Fibroblast of lung (primary cell): ENCODE results near the gene WDR88. TPM values are rescaled to one million over a fixed set of nuclear protein-coding genes. Genes with fewer than 3 reads are reported as not detected.

Experiments used
- DNase-seq, 2 donors: peaks; one replicate each; pipeline versions ENCODE4 v3.0.0 to v3.0.0-alpha.2; 2010; ENCODE audit warnings: low read depth in 2 of 2
- H2AFZ ChIP-seq: 2 replicates; pipeline ENCODE4 v1.5.1; 2012; ENCODE audit warnings: low read length, control low read depth, inconsistent platforms
- H3K27ac ChIP-seq: 2 replicates; pipeline ENCODE4 v1.5.1; 2011; ENCODE audit warnings: low read length, control low read depth; ENCODE audit not compliant: insufficient read depth
- H3K27me3 ChIP-seq: 2 replicates; pipeline ENCODE4 v1.5.1; 2011; ENCODE audit warnings: mild to moderate bottlenecking, low read length; ENCODE audit not compliant: control insufficient read depth, insufficient read depth
- H3K36me3 ChIP-seq: 2 replicates; pipeline ENCODE4 v1.5.1; 2011; ENCODE audit warnings: low read length; ENCODE audit not compliant: control insufficient read depth, insufficient read depth
- H3K4me1 ChIP-seq: 2 replicates; pipeline ENCODE4 v1.5.1; 2011; ENCODE audit warnings: low read length; ENCODE audit not compliant: control insufficient read depth, insufficient read depth; ENCODE audit errors: extremely low read depth
- H3K4me2 ChIP-seq: 2 replicates; pipeline ENCODE4 v1.5.1; 2011; ENCODE audit warnings: low read length, control low read depth; ENCODE audit not compliant: insufficient read depth; ENCODE audit errors: extremely low read depth
- H3K4me3 ChIP-seq, 4 experiments: fragments of 200-600 bp in 1 of 4; sonication (generic) in 1 of 4; replicated peaks in 1 of 4; 2 replicates each; pipeline ENCODE4 v1.5.1; 2011 to 2016; ENCODE audit warnings: low read length in 4 of 4, low read depth in 3 of 4, mild to moderate bottlenecking in 3 of 4, control low read depth in 2 of 4, inconsistent platforms in 1 of 4, mixed read lengths in 1 of 4; ENCODE audit not compliant: insufficient read depth in 1 of 4; ENCODE audit errors: control extremely low read depth in 1 of 4
- H3K79me2 ChIP-seq: 2 replicates; pipeline ENCODE4 v1.5.1; 2012; ENCODE audit warnings: mild to moderate bottlenecking, low read length, inconsistent platforms; ENCODE audit not compliant: control insufficient read depth, insufficient read depth
- H3K9ac ChIP-seq: 2 replicates; pipeline ENCODE4 v1.5.1; 2011; ENCODE audit warnings: mild to moderate bottlenecking, low read length, control low read depth; ENCODE audit not compliant: insufficient read depth
- H3K9me3 ChIP-seq: 2 replicates; pipeline ENCODE4 v1.5.1; 2012; ENCODE audit warnings: low read depth, low read length; ENCODE audit not compliant: control insufficient read depth, insufficient read depth
- H4K20me1 ChIP-seq: 2 replicates; pipeline ENCODE4 v1.5.1; 2011; ENCODE audit warnings: low read length; ENCODE audit not compliant: control insufficient read depth, insufficient read depth; ENCODE audit errors: extremely low read depth
- EZH2 ChIP-seq: IDR thresholded peaks from 2 replicates; pipeline ENCODE4 v1.5.1; 2012; ENCODE audit warnings: low read length, control low read depth, mild to moderate bottlenecking; ENCODE audit errors: missing control alignments
- polyA plus RNA-seq, 2 donors: library from polyadenylated mRNA; depleted of rRNA in 1 of 2; stranded (reverse) in 1 of 2; unstranded in 1 of 2; fragments of >200 nt; gene quantifications; 2 replicates each; pipeline ENCODE4 v1.2.1, GENCODE V29; 2011 to 2012; ENCODE audit warnings: missing spikeins in 1 of 2
- total RNA-seq: library from RNA; depleted of rRNA; stranded (reverse); fragments of >200 nt; gene quantifications from 2 replicates; pipeline ENCODE4 v1.2.1, GENCODE V29; 2014
- TF ChIP-seq, protein P1 (sequence below), 2 donors: IDR thresholded peaks in 1 of 2; conservative IDR thresholded peaks in 1 of 2; 1 replicate in 1 of 2; 2 replicates in 1 of 2; pipeline ENCODE4 v1.5.1; 2011 to 2012; ENCODE audit warnings: low read length in 2 of 2, control low read depth in 1 of 2, inconsistent platforms in 1 of 2, low read depth in 1 of 2, mild to moderate bottlenecking in 1 of 2

The WDR88 gene
- total and polyA plus RNA-seq, 2 donors (not counting 1 experiment from before 2014, with no cell fraction given): not detected

DNA sequence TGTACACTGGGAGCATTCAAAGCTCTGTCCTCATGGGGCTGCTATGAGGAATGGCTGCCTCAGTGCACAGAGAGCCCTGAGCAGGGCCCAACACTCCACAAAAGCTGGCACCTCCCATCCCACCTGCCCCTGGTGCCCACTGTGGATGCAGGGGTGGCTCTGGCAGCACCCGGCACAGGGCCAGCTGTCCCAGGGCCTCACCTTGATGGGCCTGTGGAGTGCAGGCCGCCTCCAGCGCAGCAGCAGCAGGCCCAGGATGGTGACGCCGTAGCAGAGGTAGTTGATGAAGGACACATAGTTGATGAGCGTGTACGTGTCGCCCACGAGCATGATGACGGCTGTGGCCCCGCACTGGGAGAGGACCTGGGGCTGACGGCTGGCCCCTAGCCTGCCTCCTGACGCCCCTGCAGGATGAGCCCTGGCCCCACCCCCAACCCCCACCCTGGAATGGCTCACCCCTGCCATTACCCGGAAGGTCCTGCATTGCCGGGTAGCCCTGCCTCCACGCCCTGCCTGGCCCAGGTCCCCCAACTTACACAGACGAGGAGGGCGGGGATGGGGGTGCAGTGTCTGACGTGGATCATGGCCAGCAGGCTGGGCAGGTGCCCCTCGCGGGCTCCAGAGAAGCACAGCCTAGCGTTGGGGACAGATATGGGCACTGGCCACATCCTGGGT is 78.5 kb downstream of the WDR88 start:
- Histone ChIP-seq H3K4me1 (no peaks in the 10 kb centered on the region), H2AFZ (no peak overlapping the region), H3K4me3 (no peak overlapping the region), H3K9me3 (no peaks in the 10 kb centered on the region), H3K36me3 (peaks cover 4% of the 10 kb centered on the region), H3K27ac (no peak overlapping the region), H3K27me3 (no peaks in the 10 kb centered on the region), H3K79me2 (no peaks in the 10 kb centered on the region), H3K4me2 (no peak overlapping the region), H4K20me1 (no peaks in the 10 kb centered on the region), H3K9ac (no peak overlapping the region)
- TF ChIP-seq, protein P1, sequence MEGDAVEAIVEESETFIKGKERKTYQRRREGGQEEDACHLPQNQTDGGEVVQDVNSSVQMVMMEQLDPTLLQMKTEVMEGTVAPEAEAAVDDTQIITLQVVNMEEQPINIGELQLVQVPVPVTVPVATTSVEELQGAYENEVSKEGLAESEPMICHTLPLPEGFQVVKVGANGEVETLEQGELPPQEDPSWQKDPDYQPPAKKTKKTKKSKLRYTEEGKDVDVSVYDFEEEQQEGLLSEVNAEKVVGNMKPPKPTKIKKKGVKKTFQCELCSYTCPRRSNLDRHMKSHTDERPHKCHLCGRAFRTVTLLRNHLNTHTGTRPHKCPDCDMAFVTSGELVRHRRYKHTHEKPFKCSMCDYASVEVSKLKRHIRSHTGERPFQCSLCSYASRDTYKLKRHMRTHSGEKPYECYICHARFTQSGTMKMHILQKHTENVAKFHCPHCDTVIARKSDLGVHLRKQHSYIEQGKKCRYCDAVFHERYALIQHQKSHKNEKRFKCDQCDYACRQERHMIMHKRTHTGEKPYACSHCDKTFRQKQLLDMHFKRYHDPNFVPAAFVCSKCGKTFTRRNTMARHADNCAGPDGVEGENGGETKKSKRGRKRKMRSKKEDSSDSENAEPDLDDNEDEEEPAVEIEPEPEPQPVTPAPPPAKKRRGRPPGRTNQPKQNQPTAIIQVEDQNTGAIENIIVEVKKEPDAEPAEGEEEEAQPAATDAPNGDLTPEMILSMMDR (conservative IDR thresholded peaks at IDR 0.05 in 1 of 2, IDR thresholded peaks at IDR 0.05 in 1 of 2; ENCODE audit: low read depth in 1 of 2, low read length in 2 of 2): no peak
- TF ChIP-seq EZH2: no peak
- no peak for DNase-seq

DNA sequence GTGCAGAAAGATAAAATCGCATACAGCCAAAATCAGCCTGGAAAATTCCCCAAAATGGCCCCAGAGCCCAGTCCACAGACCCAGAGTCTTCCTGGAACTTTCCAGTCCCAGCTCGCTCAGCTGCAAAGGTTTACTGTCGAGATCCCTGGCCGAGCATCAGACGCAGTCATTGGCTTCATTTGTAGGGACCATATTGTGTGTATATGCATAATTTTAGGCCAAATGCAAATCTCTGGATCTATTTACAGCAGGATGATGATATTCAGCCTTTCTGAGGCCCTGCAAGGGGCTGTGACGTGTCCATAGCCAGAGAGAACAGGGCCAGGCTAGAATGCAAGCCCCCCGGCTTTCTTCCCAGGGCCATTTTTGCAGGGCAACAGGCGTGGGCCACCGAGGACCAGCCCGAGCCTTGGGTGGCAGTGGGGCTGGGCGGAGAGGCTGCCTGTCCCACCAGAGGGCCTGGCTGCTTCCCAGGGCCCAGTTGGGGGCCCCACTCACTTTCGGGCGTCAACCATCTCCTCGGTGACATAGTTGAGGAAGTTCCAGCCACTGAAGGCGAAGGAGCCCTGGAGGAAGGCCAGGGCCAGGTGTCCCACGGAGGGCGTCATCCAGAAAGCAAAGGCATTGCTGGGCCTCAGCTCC is 80.0 kb downstream of the WDR88 start:
- Histone ChIP-seq H3K9ac (no peak overlapping the region), H3K9me3 (no peaks in the 10 kb centered on the region), H3K36me3 (no peaks in the 10 kb centered on the region), H3K27me3 (no peaks in the 10 kb centered on the region), H3K4me2 (no peak overlapping the region), H4K20me1 (no peaks in the 10 kb centered on the region), H2AFZ (no peak overlapping the region), H3K79me2 (no peaks in the 10 kb centered on the region), H3K4me1 (no peaks in the 10 kb centered on the region), H3K27ac (no peak overlapping the region), H3K4me3 (no peak overlapping the region)
- TF ChIP-seq, protein P1 (conservative IDR thresholded peaks at IDR 0.05 in 1 of 2, IDR thresholded peaks at IDR 0.05 in 1 of 2; ENCODE audit: low read depth in 1 of 2, low read length in 2 of 2): no peak
- TF ChIP-seq EZH2: no peak
- no peak for DNase-seq

DNA sequence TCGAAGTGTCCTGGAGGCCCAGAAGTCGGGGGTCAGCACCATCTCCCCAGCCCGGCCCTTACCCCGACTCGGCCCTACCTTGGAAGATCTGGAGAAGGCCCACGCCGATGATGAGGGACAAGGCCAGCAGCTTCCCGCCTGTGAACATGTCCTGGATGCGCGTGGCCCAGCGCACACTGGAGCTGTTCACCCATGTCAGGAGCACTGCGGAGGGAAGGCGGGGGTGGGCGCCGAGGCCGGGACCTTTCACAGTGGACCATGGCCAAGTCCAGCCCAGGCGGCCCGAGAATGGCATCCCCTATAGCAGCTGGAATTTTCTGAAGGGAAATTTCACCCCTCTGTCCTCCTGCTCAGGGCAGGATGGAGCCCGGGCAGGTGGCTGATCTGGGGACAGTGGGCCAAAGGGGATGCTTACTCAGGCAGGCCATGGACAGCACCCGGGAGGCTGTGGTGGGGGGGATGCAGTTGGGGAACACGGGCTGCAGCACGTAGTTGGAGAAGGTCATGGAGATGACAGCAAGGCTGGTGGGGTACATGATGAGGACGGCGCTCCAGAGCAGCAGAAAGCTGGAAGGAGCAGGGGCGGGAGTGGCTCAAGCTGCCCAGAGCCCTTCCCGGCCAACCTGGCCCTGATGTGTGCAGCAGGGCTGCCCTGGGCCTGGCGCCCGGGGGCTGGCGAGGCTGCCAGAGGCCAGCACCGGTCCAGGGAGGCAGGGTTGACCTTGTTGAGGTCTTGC is 80.7 kb downstream of the WDR88 start:
- Histone ChIP-seq H4K20me1 (no peaks in the 10 kb centered on the region), H3K27ac (no peak overlapping the region), H3K36me3 (no peaks in the 10 kb centered on the region), H3K27me3 (no peaks in the 10 kb centered on the region), H3K4me2 (no peak overlapping the region), H3K9me3 (no peaks in the 10 kb centered on the region), H3K79me2 (no peaks in the 10 kb centered on the region), H3K4me3 (no peak overlapping the region), H3K9ac (no peak overlapping the region), H3K4me1 (no peaks in the 10 kb centered on the region), H2AFZ (no peak overlapping the region)
- DNase-seq: no peak
- TF ChIP-seq, protein P1 (conservative IDR thresholded peaks at IDR 0.05 in 1 of 2, IDR thresholded peaks at IDR 0.05 in 1 of 2; ENCODE audit: low read depth in 1 of 2, low read length in 2 of 2): no peak
